NCI-H1930 (cell line): ENCODE results near the gene MCM3AP.

Experiments
- DNase-seq, 2 experiments: peaks; one replicate each; lab custom pipeline; 2025; lab: John Stamatoyannopoulos, UW

MCM3AP gene

DNA sequence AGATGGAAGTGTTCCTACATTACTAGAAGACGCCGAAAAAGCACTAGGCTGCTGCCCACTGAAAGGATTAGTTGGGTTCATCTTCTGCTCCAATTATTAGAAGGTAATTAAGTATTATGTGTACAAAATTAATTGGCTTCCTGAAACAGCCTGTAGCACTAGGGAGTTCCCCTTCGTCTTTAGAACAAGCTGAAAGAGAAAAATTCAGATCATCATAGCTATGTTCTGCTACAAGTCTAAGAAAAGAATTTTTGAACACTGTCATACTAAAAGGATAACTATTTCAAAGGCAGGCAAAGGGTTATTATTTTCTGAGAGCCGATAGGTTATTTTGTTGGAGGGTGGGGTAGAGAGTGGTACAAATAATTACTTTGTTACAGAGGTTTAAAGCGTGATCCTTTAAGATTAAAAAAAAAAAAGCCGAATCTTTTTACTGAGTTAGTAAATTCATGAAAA lies at the start of gene MCM3AP:
MCM3AP (minus strand) TSS at position 406 of the 456 bp plus-strand sequence; CDS start at position 81, 325 bp downstream.
- DNase-seq: no peak

DNA sequence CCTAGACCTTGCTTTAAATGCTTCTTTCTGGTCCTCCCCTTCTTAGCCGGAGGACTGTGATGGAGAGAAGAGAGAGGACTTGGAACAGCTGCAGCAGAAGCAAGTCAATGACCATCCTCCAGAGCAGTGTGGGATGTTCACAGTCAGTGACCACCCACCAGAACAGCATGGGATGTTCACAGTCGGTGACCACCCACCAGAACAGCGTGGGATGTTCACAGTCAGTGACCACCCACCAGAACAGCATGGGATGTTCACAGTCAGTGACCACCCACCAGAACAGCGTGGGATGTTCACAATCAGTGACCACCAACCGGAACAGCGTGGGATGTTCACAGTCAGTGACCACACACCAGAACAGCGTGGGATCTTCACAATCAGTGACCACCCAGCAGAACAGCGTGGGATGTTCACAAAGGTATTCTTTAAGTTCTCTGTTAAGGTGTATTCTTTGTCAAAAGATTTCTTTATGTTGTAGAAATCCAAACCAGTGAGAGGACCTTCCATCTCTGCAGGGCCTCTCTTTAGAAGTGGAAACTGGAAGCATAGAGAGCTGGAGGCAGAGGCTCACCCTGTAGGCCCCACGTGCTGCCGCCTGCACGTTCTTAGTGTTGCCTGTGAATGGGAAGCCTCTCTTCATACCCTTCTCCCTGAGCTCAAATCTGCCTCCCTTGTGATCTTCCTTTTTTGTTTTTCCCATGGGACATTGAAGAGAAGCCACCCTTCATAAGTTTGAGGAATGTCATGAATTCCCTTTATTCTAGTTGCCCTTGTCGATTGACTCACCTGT lies 49.1 kb upstream of the MCM3AP start:
- no peak for DNase-seq

DNA sequence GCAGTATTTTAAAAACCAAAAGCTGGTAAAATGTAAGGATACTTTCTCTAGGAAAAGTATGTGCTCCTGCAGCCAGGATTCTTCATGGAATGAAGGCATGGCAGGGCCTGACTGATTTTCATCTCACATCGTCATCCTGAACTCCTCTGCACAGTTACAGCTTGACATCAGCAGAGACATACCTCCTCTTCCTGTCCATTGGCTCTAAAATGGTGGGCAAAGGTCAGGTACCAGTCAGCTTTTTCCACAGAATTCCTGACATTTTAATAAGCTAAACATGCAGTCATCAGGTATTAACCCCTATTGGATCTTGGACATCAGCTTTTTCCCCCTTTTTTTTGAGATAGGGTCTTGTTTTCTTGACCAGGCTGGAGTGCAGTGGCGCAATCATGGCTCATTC lies 44.4 kb upstream of the MCM3AP start:
- no peak for DNase-seq

DNA sequence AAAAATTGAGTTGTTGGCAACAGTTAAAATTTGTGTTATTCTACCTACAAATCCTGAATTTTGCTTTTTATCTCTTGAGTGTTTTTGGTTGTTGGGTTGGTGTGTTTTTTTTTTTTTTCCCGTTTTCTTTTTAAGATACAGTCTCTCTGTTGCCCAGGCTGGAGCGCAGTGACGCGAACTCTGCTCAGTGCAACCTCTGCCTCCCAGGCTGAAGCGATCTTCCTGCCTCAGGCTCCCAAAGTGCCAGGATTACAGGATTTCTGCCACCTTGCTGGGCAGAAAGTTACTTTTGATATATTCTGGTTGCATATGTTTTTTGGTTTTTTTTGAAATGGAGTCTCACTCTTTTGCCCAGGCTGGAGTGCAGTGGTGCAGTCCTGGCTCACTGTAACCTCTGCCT lies 42.7 kb upstream of the MCM3AP start:
- DNase-seq: no peak

DNA sequence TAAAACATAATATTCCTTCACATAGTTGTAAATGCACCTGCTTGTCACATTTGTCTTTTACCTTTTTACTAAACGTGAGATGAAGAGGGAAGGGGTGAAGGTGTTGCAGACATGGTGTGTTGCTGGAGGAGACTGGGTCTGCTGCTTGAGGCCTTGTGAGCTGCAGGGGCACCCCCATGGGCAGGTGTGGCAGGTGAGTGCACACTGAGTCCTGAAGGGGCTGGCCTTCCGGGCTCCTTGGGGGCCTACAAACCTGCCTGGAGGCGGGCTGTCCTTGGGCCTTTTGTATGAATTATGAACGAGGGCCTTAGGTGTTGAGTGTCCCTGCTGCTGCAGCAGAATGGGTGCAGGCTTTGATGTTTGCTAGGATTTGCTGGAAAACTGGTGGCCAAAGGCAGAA lies 42.3 kb upstream of the MCM3AP start:
- no peak for DNase-seq

DNA sequence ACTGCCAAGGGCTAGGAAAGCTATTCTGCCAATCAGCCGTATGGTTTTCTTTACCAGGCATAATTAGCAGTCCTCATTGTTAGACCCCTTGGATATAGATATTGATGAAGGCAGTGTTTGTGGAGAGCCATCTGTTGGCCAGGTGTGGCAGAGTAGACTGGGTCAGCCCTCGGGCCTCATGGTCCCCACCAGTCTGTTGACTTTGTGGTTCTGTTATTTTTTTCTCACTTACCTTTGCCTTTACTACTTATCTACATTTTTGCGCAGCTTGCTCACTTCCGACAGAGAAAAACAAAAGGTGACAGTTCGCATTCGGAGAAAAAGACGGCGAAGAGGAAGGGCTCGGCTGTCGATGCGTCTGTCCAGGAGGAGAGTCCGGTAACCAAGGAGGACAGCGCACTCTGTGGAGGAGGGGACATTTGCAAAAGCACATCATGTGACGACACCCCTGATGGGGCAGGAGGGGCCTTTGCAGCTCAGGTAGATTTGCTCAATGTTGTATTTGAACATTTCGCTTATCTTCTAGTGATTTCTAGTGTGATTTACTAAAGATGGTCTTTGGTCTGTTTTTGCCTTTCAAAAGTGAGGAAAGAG lies 40.8 kb upstream of the MCM3AP start:
- DNase-seq: no peak

DNA sequence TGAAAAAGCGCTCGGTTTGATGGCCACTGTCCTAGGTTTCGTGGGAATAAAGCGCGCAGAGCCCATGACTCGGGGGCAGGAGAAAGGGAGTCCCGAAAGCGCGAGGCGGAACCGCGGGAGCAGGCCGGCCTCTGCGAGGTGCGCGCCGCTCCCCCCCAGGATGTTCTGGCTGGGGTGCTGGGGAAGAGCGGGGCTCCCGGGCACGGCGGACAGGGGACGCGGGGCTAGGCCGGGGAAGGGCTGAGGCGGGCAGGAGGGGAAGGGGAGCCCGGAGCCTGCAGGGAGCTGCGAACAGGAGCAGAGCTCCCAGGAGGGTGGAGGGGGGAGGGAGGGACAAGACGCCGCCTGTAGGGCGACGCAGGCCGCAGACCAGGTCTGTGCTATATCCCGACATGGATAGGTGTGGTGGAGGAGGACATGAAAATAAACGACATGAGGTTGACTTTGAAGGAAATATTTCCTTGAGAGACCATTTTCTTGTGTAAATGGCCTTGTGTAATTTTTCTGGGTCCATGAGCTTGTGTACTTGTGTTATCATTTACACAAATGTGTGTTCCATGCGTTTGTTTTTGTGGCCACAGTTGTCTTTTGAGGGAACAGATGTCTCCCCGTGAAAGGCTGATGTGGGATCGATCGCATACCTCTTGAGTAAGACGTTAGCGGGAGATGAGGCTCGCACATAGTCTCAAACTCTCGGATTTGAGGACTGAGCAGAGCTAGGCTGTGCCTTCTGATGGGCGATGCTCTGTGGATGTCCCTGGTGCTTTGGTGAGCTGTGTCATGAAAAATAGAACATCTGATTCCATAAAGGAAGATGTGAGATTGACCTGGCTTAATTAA lies 39.9 kb upstream of the MCM3AP start:
- peak; percentile 46 to 58 for DNase-seq

DNA sequence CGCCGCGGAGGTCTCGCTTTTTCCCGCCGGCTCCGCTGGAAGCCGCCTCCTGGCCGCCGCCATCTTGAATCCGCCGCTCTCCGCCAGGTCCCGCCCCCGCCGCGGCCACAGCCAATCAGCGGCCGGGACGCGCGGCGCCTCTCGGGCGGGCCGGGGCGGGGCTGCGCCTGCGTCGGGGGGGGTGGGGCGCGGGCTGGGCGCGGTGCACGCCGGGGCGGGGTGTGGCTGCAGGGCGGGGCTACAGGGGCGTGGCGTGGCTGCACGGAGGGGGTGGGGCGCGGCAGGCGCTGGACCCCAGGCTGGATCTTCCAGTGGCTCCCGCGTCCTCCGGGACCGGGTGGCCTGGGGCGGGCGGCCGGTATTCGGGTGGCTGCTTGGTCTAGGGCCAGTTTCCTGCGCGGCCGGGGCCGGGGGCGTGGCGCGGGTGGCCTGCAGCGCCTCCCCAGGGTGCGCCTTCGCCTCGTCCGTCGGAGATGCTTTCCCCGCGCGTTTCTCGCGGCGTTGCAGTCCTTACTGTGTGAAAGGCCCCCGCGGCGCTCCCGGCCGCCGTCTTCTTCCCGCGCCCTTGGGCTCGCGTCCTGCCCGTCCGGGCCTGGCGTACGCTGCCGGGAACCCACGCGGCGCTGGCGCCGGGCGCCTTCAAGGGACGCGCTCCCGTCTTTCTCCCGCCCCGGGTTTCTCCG lies 39.1 kb upstream of the MCM3AP start:
- peak; percentile 61 to 83 for DNase-seq

DNA sequence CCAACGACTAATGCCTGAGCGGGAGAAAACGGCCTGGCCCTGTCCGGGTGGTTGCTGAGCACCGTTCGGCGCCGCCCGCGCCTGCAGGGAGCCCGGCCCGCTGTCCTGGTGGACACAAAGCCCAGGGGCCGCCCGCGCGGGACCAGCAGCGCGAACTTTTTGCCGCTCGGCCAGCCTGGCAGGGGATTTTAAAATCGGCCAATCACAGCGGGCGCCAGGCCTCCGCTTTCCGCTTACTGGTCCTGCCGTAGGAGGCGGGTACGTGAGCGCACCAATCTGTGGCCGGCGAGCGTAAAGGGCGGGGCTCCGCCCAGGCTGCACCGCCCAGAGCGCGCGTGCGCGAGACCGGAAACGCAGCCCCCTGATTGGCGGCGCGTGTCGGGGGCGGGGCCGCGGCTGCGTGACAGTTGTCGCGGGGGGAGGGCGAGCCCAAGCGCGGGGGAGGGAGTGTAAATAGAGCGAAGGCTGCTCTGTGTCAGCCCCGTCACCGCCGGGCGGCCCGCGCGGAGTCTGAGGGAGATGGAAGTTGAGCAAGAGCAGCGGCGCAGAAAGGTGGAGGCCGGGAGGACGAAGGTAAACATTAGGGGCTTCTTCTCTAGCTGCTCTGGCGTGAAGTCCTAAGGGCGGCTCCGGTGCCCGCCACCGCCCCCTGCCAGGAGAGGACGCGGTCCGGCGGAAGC lies 38.4 kb upstream of the MCM3AP start, which contains the start of the genes C21orf58 and PCNT:
C21orf58 (minus strand) TSS at position 161 of the 680 bp plus-strand sequence. CDS start 1,132 bp downstream, outside the sequence.
PCNT (plus strand) TSS at position 447 of the 680 bp plus-strand sequence; CDS start at position 520, 73 bp downstream.
- peak; percentile 95 to 96 for DNase-seq

DNA sequence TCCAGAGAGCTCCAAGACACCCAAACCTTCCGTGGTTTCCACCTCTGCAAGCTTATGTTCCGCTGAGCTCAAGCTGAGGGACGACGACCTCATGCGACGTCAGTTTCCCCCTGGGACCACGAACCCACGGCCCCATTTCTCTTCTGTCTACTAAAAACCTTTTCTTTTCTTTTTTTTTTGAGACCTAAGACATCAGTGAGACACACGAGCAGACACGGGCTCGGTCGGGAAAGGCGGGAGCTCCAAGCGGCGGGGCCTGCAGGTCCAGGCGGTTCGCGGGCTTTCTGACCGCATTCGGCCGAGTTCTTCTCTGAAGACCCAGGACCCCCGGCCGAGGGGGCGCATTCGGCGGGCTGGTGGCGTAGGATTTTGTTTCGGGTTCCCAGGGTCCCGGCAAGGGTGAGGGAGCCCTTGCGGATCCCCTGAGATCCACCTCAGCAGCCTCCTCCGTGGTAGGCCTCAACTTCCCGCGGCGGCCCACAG lies 37.9 kb upstream of the MCM3AP start:
- no peak for DNase-seq

DNA sequence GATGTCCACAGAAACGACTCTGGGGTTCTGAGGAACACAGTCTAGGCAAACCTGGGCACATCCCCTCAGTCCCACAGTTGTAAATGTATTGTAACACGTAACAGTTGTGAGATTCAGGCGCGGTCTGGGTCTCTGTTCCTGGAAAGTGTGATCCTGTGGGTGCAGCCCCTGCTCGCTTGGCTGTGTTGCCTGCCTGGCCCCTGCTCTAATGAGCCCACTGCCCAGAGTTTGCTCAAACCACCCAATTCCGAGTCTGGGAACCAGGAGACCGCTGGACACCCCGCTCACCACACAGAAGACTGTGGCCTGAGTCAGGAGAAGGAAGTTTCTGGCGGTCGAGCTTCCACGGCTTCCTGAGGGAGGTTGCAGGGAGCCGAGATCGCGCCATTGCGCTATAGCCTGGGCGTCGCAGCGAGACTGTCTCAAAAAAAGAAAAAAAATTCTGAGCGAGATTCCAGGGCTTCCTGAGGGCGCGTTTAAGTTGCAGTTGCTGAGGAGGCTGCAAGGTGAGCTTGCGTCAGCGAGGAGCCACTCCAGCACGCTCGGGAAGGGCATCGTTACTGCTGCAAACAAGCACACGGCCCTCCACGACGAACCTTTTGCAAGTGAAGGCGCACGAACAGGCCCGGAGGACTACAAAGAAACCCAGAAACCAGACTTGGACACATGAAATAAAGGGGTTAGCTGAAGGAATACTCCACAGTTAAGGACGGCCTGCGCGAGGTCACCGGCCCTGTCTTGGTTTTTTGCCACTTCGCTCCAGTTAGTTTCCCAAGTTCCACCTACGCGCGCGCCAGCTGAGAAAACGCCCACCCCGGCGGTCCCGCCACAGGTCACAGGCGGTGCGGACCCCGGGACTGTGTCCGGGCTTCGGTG lies 37.2 kb upstream of the MCM3AP start:
- no peak for DNase-seq

DNA sequence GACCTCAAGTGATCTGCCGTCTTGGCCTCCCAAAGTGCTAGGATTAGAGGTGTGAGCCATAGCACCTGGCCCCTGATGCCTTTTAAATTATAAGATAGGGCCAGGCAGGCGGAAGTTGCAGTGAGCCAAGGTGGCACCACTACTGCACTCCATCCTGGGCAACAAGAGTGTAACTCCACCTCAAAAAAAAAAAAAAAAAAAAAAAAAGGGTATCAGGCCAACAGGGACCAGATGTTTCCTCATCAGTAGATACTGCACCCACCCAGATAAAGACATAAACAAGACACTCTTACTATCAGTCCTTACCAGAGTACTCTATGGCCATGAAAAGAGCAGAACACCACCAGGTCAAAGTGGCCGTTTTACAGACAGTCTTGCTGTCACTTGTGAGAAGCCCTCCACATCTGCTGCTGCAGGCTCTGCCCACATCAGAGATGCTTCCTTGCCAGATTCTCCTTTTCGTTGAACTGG lies 35.0 kb upstream of the MCM3AP start:
- no peak for DNase-seq

DNA sequence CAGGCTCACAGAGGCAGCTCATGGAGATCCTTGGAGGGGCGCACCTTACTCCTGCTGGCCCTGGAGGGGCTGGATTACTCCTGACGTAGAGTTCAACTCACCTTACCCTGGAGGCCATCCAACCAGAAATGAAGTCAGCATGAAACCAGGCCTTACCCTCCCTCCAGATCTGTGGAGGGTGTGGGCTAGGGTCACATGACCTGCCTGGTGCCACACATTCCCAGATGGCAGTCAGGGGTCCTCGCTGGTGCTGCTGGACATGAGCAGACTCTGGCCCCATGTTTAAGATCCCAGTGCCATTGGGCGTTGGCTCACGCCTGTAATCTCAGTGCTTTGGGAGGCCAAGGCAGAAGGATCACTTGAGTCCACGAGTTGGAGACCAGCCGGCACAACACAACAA lies 33.8 kb upstream of the MCM3AP start:
- no peak for DNase-seq

DNA sequence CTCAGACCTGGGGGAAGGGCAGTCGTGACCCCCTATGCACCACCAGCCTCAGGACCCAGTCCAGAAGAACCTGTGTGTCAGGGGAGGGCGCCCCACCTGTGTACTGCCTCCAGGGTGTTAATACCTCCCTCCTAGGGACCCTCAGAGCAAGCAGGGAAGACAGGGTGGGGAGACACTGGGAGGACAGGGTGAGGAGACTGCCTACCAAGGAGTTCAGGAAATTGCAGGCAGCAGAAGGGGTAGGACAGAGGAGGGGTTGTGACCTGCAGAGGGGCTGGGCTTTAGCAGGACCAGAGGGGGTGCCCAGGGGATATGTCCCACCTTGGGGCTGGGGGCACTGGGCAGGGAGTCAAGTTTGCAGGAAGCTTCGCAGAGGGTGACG lies 33.0 kb upstream of the MCM3AP start:
- no peak for DNase-seq

DNA sequence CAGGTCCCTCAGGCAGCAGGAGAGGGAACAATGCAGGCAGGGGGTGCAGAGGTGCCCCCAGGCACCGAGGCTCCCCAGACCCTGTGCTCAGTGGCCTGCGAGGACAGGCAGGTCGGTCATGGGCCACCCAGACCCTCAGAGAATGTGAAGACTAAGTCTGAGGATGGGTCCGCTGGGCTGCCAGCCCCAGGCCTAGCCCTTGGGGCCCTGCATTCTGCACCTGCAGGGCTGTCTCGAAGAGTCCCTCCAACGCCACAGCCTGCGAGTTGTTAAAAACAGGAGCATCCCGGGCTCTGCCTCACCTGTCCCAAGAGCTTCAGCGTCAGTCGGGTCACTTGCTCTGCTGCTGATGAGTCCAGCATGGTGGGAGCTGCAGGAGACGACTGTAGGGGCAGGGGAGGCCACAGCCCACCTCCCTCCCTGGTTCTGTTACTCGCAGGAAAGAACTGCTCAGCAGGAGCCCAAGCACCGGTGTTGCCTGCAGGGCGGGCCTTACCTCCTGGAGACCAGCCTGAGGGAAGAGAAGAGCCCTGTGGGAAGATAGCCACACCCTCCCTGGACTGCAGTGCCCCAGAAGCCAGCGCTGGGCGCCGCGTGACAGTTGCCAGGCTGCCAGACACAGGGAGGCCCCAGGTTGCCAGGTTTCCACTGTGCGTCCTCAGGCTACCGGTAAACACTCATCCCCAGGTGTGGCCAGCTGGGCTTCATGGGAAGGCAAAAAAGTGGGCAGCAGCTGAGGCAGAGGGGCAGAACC lies 32.5 kb upstream of the MCM3AP start:
- DNase-seq: no peak

DNA sequence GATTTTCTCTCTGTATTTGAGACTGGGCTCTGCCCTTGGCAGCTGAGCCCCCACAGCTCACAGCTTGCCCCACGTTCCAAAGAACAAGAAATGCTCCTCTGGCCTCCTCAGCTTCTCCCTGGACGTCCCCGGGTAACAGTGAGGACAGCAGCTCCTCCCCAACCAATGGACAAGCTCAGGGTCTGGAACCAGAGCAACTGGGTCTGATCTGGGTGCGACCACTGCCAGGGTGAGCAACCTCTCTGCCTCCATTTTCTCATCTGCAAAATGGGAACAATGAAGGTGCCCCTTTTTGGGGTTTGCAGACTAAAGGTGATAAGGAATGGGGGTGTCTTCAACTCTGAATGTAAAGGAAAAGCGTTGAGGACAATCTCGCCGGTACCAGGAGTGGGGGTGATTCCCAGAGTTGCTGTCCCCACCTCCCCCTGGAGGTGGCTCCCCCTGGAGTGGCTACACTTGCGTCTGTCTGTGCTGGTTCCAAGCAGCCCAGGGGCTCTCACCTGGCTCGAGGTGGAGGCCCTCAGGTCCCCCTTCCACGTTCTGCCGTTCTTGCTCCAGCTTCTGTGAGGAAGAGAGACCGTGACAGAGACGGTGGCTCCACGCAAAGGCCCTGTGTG lies 31.4 kb upstream of the MCM3AP start:
- no peak for DNase-seq

DNA sequence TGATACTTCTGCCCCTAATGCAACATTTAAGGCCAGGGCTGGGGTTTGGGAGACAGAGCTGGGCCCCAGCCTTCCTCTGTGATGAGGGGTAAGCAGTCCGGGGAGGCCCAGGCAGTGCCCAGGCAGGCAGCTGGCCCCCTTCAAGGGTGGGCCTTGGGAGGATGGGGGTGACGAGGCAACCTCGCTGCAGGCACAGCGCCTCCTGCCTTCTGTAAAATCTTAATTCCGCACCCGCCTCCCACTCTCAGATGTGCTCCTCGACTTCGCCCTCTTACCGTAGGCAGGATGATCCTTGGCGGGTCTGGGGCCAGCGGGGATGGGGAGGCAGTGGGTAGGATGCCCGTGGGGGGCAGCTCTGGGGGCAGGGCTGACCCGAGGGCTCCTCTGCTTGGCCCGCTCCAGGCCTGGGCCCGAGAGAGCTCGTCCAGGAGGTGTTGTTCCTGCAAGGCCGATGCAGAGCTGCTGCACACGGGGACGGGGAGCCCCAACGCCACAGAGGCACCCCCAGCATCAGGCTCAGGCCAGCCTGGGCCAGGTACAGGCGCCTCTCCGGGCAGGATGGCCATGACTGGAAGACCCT lies 29.1 kb upstream of the MCM3AP start:
- no peak for DNase-seq

DNA sequence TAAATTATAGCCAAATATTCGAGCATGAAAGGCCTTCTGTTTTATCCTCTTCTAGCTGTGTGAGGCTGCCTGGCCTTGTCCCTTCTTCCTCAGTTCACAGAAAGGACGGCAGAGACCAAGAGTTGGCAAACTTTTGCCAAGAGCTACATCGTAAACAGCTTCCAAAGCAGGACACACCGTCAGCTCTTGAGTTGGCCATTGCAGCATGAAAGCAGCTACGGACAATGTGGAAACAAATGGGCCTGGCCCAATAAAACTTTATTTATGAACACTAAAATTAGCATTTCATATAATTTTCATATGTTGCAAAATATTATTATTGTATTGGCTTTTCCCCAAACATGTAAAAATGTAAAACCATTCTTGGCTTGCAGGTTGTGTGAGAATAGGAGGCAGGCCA lies 27.5 kb upstream of the MCM3AP start:
- no peak for DNase-seq
